Measurements from ENCODE around the gene TBXT. TPM values are rescaled to one million over a fixed set of nuclear protein-coding genes. Genes with fewer than 3 reads are reported as not detected.
A peak's percentile ranks its signal among the peaks of the same experiment; 100 is the strongest.
"Not testable (repeated sequence)": the region's sequence is repeated elsewhere in the genome, so short reads cannot be mapped to it uniquely, and the experiment has no call there.

The TBXT gene
- not detected for polyA plus RNA-seq (2013, experiment 1 of 2; ENCODE audit: insufficient read length)
- not detected for polyA plus RNA-seq (2013, experiment 2 of 2; ENCODE audit: insufficient read length)

DNA sequence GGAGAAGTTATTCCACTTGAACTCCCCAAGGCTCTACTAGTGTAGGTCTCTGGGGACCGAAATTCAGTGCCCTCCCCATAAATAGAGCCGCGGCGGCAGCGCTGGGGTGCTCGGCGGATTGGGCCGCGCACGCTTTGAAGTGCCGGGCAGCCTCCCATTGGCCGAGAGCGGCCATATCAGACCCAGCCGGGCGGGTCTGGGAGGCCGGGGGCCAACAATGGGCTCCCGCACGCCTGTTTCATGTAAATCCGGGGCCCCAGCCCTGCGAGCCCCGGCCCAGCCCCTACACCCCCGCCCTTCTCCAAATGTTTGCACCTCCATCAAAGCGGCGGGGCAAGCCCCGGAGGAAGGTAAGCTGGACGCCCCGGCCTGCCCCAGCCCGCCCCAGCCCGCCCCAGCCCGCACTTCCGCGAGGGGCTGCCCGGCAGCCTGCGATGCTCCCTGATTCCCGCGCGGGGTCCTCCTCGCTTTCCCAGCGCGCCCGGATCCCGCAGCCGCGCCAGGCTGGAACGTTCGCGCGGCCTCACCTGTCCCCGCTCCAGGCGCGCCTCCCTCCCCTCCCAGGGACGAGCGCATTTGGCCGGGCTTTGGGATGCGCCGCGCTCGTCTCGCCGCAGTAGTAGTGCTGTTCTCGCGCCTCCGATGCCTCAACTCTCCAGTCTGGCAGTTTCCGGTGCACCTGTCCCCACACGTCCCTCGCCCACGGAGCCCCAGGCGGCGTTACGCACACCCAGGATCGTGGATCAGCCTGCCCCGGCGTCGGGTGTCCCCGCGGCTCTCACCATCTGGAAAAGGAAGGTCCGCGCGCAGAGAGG is at the start of gene TBXT:
Gene TBXT (minus strand): TSS at position 51 of the 815 bp plus-strand sequence. CDS start 260 bp downstream, outside the sequence.
- no peak for DNase-seq

DNA sequence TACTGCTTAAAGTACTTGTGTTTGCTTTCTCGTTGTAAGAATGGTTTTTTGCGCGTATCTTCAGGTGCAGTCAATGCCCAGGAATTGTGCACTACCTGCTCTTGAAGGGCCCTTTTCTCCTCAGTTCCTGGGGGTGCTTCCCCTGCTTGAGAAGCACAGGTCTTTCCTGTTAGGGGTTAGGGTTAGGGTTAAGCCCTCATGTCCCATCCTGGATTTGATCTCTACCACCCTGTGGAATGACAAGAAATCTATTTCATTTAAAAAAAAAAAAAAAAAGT is 39.6 kb upstream of the TBXT start:
- DNase-seq = no peak

DNA sequence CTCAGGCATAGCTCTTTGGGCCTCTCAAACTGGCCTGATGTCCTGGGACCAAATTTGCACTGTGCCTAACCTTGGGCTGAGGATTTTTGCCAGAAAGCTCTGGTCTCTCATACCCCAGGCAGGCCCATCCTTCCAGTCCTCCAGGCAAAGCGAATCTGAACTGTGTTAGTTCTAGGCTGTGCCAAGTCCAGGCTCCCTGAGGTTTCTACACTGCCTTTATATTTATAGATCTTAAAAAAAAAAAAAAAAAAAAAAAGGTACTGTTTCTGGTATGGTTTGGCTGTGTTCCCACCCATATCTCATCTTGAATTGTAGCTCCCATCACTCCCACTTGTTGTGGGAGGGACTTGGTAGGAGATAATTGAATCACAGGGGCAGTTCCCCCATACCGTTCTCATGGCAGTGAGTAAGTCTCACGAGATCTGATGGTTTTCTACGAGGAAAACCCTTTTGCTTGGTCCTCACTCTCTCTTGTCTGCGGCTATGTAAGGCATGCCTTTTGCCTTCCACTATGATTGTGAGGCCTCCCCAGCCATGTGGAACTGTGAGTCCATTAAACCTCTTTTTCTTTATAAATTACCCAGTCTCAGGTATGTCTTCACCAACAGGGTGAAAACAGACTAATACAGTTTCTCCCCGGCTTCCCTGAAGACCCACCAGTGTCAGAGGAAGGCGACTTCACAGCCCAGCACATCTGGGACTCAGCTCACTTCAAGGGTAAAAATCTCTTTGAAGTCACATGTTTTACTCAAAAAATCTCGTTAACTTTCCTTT is 39.0 kb upstream of the TBXT start:
- no peak for DNase-seq

- DNase-seq = no peak
These were observed 38.4 kb upstream of the TBXT start for GRCh38 chr6:166206066-166206465.

- no peak for DNase-seq
These were observed 37.4 kb upstream of the TBXT start for GRCh38 chr6:166204852-166205650.

- DNase-seq = no peak
These were observed 36.1 kb upstream of the TBXT start for GRCh38 chr6:166203641-166204222.

GRCh38 chr6:166203003-166203640 is 35.5 kb upstream of the TBXT start:
- no peak for DNase-seq

- DNase-seq = no peak
These were observed 34.7 kb upstream of the TBXT start for GRCh38 chr6:166202321-166202733.

GRCh38 chr6:166201878-166202277 is 34.2 kb upstream of the TBXT start:
- DNase-seq = no peak

- DNase-seq = no peak
These were observed 29.7 kb upstream of the TBXT start for GRCh38 chr6:166197361-166197760.

- no peak for DNase-seq
These were observed 28.2 kb upstream of the TBXT start for GRCh38 chr6:166195860-166196238.

DNA sequence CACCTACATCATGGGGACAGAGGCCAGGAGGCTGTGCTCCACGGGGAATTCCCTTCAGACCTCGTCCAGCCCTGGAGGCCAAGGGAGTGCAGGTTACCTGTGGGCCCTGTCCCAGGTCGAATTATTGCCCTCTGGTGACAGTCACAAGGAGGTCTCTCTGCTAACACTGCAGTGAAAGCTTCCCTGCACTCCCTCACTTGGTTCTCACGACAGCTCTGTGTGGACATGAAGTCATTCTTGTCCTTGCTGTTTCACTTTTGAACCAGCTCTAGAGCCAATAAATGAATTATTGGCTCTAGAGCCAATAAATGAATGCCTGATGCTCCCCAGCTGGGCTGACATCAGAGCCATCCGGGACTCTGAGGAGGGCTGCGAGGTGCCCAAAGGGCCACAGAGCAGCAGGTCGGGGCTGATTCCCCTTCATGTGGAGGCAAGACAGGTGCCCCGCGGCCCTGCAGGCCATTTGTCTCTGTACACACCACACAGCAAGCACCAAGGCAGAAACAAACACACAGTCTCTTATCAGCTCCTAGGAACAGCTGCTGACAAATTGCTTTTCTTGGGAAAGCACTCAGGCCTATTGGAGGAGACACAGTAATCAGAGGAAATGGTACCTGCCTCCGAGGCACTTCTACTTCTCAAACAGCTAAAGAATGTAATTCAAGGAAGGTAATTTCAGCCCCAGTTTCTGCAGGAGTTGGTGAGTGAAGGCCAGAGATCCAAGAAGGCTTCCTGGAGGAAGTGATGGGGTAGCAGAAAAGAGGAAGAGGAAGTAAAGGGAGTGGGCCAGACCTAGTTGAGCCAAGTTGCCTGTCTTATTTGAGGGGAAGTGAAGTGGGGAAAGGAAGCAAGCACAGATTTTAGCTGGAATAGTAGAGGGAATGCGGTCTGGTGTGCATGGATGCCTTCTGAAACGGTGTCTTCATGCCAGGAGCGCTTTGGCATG is 27.5 kb upstream of the TBXT start:
- no peak for DNase-seq

DNA sequence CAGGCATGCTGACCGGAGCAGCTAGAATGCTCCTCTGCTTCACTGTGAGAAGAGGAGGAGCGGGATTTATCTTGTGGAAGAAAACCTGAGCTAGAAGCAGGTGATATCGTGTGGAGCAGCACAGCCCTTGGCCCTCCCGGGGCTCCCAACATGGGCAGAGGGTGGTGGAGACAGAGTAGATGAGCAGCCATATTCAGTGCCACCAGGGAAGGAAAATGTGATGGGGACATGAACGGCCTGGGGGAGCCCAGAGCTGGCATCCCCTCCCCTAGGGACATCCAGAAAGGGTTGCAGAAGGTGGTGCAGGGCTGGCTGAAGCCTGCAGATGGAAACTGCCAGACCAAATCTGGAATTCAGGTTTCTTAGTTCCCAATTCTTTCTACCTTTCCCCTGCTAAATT is 24.9 kb upstream of the TBXT start:
- DNase-seq = no peak

- DNase-seq = no peak
These were observed 24.5 kb upstream of the TBXT start for GRCh38 chr6:166192136-166192535.

- no peak for DNase-seq
These were observed 12.1 kb upstream of the TBXT start for GRCh38 chr6:166179704-166180103.

- no peak for DNase-seq
These were observed 8.5 kb upstream of the TBXT start for GRCh38 chr6:166176106-166176505.

DNA sequence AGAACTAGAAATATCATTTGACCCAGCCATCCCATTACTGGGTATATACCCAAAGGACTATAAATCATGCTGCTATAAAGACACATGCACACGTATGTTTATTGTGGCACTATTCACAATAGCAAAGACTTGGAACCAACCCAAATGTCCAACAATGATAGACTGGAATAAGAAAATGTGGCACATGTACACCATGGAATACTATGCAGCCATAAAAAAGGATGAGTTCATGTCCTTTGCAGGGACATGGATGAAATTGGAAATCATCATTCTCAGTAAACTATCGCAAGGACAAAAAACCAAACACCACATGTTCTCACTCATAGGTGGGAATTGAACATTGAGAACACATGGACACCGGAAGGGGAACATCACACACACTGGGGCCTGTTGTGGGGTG is 7.4 kb upstream of the TBXT start:
- not testable (repeated sequence) for DNase-seq

- DNase-seq = no peak
These were observed 6.4 kb upstream of the TBXT start for GRCh38 chr6:166174031-166174430.

DNA sequence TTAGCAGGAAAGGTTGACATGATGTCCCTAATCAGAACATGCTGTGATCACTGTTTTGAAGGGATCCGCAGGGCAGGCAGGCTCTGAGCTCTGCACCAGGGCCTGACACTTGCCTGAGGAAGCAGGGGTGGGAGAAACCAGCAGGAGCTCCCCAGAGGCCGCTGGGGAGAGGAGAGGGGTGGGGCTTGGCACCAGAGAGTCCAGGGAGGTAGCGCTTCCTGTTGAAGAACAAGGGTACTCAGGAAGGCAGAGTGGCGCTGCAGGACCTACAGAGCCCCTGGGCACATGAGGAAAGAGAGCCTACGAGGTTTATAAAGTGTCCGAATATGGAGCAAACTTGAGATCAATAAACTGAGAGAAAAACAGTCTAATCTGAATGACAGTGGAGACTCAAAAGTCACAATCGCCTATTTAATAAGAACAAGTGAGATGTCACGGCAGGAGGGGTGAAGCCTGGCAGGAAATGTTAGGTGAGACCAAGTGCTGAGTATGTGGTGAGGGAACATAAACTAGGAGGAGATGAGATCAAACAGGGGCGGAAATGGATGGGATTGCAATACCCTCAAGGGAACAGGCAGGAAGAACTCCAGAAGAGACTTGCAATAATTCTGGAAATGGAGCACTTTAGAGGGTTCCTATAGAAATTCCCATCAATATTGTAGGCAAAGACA is 5.8 kb upstream of the TBXT start:
- peak; percentile 1 for DNase-seq

- DNase-seq = no peak
These were observed 4.9 kb upstream of the TBXT start for GRCh38 chr6:166172546-166172945.

Data from fibroblast of skin of abdomen (primary cell).